NCI-H446 (cell line): Measurements from ENCODE around the gene SOX4.

Experiments
- DNase-seq, 2 experiments: peaks; one replicate each; lab custom pipeline; 2025; lab: John Stamatoyannopoulos, UW

Gene SOX4

GRCh38 chr6:21593927-21594415, 420 bp downstream of the SOX4 start:
- DNase-seq: peak in 1 of 2 experiments; percentile 74

DNA sequence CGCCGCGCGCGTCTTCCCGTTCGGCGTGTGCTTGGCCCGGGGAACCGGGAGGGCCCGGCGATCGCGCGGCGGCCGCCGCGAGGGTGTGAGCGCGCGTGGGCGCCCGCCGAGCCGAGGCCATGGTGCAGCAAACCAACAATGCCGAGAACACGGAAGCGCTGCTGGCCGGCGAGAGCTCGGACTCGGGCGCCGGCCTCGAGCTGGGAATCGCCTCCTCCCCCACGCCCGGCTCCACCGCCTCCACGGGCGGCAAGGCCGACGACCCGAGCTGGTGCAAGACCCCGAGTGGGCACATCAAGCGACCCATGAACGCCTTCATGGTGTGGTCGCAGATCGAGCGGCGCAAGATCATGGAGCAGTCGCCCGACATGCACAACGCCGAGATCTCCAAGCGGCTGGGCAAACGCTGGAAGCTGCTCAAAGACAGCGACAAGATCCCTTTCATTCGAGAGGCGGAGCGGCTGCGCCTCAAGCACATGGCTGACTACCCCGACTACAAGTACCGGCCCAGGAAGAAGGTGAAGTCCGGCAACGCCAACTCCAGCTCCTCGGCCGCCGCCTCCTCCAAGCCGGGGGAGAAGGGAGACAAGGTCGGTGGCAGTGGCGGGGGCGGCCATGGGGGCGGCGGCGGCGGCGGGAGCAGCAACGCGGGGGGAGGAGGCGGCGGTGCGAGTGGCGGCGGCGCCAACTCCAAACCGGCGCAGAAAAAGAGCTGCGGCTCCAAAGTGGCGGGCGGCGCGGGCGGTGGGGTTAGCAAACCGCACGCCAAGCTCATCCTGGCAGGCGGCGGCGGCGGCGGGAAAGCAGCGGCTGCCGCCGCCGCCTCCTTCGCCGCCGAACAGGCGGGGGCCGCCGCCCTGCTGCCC, 1.1 kb downstream of the SOX4 start:
- peak in 1 of 2 experiments; percentile 53 for DNase-seq

- peak in 1 of 2 experiments; percentile 46 for DNase-seq
Measured at GRCh38 chr6:21595285-21596144, 2.0 kb downstream of the SOX4 start.

DNA sequence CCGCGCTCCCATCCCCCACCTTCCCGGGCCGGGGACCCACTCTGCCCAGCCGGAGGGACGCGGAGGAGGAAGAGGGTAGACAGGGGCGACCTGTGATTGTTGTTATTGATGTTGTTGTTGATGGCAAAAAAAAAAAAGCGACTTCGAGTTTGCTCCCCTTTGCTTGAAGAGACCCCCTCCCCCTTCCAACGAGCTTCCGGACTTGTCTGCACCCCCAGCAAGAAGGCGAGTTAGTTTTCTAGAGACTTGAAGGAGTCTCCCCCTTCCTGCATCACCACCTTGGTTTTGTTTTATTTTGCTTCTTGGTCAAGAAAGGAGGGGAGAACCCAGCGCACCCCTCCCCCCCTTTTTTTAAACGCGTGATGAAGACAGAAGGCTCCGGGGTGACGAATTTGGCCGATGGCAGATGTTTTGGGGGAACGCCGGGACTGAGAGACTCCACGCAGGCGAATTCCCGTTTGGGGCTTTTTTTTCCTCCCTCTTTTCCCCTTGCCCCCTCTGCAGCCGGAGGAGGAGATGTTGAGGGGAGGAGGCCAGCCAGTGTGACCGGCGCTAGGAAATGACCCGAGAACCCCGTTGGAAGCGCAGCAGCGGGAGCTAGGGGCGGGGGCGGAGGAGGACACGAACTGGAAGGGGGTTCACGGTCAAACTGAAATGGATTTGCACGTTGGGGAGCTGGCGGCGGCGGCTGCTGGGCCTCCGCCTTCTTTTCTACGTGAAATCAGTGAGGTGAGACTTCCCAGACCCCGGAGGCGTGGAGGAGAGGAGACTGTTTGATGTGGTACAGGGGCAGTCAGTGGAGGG, 2.8 kb downstream of the SOX4 start:
- DNase-seq: peak; percentile 72 to 73

DNA sequence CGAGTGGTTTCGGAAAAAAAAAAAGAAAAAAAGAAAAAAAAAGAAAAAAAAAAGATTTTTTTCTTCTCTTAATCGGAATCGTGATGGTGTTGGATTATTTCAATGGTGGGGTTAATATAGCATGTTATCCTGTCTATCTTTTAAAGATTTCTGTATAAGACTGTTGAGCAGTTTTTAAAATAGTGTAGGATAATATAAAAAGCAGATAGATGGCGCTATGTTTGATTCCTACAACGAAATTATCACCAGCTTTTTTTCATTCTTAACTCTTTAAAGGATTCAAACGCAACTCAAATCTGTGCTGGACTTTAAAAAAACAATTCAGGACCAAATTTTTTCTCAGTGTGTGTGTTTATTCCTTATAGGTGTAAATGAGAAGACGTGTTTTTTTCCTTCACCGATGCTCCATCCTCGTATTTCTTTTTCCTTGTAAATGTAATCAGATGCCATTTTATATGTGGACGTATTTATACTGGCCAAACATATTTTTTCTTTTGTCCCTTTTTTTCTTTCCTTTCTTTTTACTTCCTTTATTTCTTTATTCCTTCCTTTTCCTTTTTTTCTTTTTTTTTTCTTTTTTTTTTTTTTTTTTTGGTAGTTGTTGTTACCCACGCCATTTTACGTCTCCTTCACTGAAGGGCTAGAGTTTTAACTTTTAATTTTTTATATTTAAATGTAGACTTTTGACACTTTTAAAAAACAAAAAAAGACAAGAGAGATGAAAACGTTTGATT, 3.6 kb downstream of the SOX4 start:
- peak; percentile 45 to 73 for DNase-seq

GRCh38 chr6:21597801-21598673, 4.5 kb downstream of the SOX4 start:
- no peak for DNase-seq

DNA sequence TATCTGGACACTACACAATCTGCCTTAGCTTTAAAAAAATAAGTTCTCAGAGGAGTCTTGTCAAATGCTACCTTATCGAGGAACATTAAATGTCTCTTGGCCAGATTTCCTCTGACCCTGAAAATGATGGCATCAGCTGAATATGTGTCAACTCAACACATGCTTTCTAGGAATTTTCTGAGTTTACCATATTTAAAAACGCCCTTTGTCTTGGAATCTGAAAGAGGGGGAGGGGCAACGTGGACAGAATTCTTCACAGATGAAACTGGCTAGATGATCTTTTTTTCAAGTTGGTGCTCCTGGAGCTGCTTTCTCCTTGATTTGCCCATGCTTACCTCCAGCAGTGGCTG, 5.1 kb downstream of the SOX4 start:
- peak in 1 of 2 experiments; percentile 23 for DNase-seq

- DNase-seq: no peak
Measured at GRCh38 chr6:21599051-21599696, 5.6 kb downstream of the SOX4 start.

DNA sequence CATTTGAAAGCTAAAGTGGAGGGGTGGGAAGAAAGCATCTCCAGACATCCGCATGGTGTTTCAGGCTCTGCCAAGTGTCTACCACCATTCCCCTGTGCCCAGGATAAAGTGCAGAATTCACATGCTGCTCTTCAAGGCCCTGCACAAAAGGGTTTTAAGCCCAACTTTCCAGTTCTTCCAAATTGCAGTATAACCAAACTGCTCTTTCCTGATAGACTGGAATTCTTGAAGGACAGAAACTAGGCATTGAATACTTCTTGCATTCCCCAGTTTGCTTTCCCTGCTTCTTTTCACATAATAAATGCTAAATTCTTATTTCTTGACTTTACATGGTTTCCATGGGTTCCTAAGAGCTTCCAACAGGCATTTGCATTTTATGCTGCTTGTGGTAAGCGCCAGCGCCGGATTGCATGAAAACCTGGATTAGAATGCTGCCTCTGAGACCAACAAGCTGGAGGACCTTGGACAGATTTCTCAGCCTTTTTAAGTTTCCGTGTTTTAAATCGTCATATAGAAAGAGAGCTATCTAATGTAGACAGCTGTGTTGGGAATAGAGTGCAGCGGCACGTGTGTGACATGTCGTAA, 7.9 kb downstream of the SOX4 start:
- DNase-seq: no peak

DNA sequence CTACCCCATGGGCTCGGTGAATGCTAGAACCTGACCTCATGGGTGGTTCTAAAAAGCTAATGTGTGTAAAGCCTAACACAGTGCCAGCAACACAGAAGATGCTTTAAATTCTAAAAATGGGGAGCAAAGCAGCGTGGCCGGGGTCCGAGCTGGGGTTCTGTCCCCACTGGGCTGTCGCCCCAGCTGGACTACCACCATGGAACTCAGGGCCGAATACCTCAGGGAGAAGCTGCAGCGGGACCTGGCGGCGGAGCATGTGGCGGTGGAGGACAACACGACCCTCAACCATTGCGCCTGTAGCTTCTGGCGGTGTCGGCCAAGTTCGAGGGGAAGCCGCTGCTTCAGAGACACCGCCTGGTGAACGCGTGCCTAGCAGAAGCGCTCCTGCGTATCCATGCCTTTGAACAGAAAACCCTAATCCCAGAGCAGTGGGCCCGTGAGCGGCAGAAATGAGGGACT, 8.4 kb downstream of the SOX4 start:
- DNase-seq: no peak

DNA sequence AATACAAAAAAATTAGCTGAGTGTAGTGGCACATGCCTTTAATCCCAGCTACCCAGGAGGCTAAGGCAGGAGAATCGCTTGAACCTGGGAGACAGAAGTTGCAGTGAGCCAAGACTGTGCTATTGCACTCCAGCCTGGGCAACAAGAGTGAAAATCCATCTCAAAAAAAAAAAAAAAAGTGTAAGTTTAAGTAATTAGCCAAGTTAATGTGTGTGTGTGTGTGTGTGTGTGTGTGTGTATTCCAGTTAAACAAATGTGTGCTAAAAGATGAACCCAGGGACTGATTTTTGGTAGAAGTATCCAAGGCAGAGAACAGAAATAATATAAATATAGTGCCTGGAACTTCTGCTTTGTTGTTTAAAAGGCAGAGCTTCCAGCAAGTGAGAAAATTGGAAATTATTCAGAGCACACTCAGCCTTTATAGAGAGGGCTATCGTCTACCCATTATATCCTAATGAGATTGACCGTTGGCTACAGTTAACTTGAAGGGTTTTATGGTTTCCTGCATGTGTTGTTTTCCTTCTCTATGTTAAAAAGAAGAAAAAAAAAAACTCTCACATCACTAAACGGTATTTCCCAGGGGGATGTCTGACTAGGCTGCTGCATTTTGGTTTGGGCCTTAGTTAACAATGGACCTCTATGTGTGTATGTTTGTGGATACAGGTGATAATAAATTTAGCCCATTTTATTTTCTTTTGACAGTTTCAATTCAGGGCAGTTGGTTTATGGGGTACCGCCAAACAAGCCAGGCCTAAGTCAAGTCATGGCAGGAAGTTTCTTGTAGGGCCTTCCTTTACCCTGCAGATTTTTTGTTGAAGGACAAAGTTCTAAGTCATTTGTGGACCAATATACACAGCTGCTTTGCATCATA, 9.8 kb downstream of the SOX4 start:
- no peak for DNase-seq

GRCh38 chr6:21604081-21604480, 10.5 kb downstream of the SOX4 start:
- no peak for DNase-seq

DNA sequence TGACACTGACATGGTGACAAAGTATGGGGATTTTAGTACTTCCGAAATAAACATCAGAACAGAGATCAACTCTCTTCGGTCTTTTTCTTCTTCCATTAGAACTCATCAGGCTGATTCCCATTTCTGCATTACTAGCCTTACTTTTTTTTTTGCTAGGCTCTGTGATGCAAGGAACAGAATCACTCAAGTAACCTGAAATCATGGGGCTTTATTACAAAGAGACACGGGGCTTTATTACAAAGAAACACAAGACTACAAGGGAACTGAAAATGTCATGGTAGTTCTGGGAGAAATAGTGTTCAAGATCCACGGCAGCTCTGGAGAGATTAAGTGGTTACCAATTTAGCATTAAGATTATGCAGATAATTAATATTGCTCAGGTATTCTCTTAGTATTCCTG, 11.6 kb downstream of the SOX4 start:
- no peak for DNase-seq

DNA sequence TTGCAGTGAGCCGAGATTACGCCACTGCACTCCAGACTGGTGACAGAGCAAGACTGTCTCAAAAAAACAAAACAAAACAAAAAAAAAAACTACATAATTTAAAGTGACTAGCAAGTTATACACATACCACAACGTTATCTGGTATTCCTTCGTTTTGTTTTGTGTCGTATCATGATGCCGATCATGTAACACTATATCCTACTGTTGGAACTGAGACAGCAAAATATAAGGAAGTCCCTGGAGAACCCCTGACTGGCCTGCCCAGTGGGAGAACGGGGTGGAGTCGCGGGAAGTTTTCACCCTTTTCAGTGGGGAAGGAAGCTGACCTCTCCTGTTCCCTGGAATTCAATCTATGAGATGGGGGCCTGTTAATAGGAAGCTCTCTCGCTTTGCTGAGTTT, 15.1 kb downstream of the SOX4 start:
- no peak for DNase-seq

DNA sequence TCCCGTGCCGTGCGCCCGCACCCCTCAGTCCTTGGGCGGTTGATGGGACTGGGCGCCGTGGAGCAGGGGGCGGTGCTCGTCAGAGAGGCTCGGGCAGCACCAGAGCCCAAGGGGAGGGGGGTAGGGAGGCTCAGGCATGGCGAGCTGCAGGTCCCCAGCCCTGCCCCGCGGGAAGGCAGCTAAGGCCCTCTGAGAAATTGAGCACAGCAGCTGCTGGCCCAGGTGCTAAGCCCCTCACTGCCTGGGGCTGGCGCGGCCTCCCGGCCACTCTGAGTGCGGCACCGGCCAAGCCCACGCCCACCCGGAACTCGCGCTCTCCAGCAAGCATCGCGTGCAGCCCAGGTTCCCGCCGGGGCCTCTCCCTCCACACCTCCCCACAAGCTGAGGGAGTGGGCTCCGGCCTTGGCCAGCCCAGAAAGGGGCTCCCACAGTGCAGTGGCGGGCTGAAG, 16.4 kb downstream of the SOX4 start:
- DNase-seq: no peak

GRCh38 chr6:21610341-21610740, 16.8 kb downstream of the SOX4 start:
- no peak for DNase-seq

GRCh38 chr6:21611485-21611884, 17.9 kb downstream of the SOX4 start:
- no peak for DNase-seq

DNA sequence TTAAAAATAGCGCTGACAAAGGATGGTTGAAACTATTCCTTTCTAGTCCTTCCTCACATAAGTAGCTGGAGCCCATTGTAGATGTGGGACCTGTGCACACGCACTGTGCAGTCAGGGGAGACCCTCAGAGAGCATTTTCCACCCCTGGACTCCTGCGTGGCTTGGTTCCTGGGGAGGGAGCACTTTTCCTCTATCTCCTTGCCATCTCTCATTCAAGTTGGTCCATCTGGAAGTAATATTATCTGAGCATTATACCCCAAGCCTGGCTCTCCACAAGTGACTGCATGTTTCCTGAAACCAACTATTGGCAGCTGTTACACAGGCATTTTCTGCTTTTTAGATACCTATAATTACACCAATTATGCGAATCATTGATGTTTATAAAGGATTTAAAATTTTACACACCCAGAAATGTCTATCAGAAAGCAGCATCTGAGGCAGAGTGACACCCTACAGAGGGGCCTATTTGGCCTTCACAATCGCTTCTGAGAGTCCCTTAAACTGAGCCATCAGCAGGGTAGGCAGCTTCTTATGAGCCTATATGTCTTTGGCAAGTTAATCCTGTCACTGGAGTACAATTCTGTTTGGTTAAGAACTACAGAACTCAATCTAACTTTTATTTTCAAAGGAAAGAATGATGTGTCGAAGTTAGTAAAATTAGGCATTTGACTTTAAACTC, 18.7 kb downstream of the SOX4 start:
- DNase-seq: peak in 1 of 2 experiments; percentile 36
